Measurements from ENCODE around the gene ELP4.

- TF ChIP-seq CTCF (IDR thresholded peaks at IDR 0.05) (no peak), EZH2phosphoT487 (IDR thresholded peaks at IDR 0.05) (no peak), EZH2 (IDR thresholded peaks at IDR 0.05) (no peak)
These were observed 98.3 kb downstream of the ELP4 start for GRCh38 chr11:31607914-31608313.

Measured in neural progenitor cell (in vitro differentiated cells).